HUES6 (cell line): Measurements from ENCODE around the gene MSI2.

Source experiments
- H3K27ac ChIP-seq: 2 replicates; pipeline ENCODE4 v1.7.0; 2013; ENCODE audit warnings: low read depth, mild to moderate bottlenecking, low read length, inconsistent platforms
- H3K27me3 ChIP-seq: 2 replicates; pipeline ENCODE4 v1.6.1; 2013; ENCODE audit warnings: low read length; ENCODE audit not compliant: control insufficient read depth, insufficient read depth
- H3K36me3 ChIP-seq: 2 replicates; pipeline ENCODE4 v1.6.1; 2013; ENCODE audit warnings: low read length; ENCODE audit not compliant: control insufficient read depth, insufficient read depth
- H3K4me1 ChIP-seq: 2 replicates; pipeline ENCODE4 v1.6.1; 2013; ENCODE audit warnings: low read length; ENCODE audit not compliant: control insufficient read depth, insufficient read depth
- H3K4me3 ChIP-seq: 2 replicates; pipeline ENCODE4 v1.5.1; 2013; ENCODE audit warnings: low read depth, low read length
- H3K9ac ChIP-seq: one replicate; pipeline ENCODE4 v1.6.1; 2013; ENCODE audit warnings: mild to moderate bottlenecking, low read length
- H3K9me3 ChIP-seq: 2 replicates; pipeline ENCODE4 v1.6.1; 2013; ENCODE audit warnings: low read depth, low read length; ENCODE audit not compliant: control insufficient read depth, insufficient read depth

Gene MSI2

DNA sequence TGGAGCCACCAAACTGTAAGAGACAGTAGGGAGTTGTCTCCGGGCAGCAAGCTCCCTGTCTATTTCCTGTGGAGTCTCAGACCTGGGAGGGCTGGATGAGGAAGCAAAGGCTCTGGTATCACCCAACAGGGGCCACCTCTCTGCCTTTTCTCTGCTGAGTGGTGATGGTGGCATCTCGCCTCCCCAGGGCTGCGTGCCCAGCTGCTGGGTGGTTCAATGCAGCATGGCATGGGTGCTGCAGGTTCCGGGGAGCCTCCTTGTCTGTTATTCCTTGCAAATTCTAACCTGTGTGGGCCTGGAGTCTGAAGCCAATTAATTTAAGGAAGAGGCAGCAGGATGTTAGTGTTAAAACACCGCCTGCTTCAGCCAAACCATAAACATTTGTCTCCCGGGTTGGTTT, 410.6 kb downstream of the MSI2 start:
- no peak overlapping the region for H3K9ac ChIP-seq
- no peaks in the 10 kb centered on the region for H3K9me3 ChIP-seq
- no peak overlapping the region for H3K4me3 ChIP-seq
- no peak overlapping the region for H3K27ac ChIP-seq
- no peaks in the 10 kb centered on the region for H3K36me3 ChIP-seq
- H3K4me1 ChIP-seq, result peaks cover 45% of the 10 kb centered on the region
- H3K27me3 ChIP-seq, result no peaks in the 10 kb centered on the region

- Histone ChIP-seq H3K27me3 (no peaks in the 10 kb centered on the region), H3K4me1 (peaks cover 45% of the 10 kb centered on the region), H3K4me3 (no peak overlapping the region), H3K36me3 (no peaks in the 10 kb centered on the region), H3K9me3 (no peaks in the 10 kb centered on the region), H3K27ac (no peak overlapping the region), H3K9ac (no peak overlapping the region)
Measured at GRCh38 chr17:57667461-57667923, 411.2 kb downstream of the MSI2 start.

- Histone ChIP-seq H3K36me3 (no peaks in the 10 kb centered on the region), H3K9ac (no peak overlapping the region), H3K4me3 (no peak overlapping the region), H3K27me3 (no peaks in the 10 kb centered on the region), H3K4me1 (peaks cover 40% of the 10 kb centered on the region), H3K9me3 (no peaks in the 10 kb centered on the region), H3K27ac (no peak overlapping the region)
Measured at GRCh38 chr17:57668332-57668731, 412.0 kb downstream of the MSI2 start.

DNA sequence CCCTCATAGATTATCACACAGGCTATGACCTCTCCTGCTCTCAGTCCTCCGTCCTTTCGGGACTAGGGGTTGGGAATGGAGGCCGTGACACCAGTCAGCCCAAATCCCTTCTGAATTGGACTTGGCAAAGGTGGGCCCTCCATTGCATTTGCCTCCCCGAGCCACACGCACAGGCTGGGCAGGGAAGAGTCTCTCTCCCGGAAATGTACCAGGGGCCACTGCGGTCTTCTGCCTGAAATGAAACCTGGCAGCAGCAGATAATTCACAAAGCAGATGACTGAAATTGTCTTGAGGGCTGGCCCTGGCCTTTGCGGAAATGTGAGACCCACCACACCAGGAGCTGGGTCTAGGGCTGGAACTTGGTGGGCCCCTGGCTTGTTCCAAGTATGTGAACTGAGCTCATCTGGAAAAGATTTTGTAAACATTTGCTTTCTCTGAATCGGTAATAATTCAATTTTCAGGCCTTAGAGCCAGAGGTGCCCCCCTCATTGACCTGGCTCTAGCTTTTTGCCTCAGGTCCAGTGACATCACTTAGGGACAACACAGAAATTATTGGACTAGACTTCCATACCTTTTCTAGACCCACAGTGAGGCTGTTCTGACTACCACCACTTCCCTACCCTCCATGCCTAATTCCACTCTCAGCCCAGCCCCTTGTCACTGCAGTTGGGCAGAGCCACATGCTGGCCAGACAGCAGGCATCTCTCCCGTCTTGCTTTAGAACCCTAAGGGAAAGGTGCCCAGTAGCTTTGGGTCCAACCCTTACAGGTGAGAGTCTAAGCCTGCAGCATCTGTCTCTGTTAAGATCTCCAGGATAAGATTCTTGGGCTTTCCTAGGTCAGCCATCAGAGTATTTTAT, 413.6 kb downstream of the MSI2 start:
- H3K27me3 ChIP-seq, result no peaks in the 10 kb centered on the region
- no peak overlapping the region for H3K9ac ChIP-seq
- H3K27ac ChIP-seq, result no peak overlapping the region
- no peaks in the 10 kb centered on the region for H3K9me3 ChIP-seq
- no peaks in the 10 kb centered on the region for H3K36me3 ChIP-seq
- no peak overlapping the region for H3K4me3 ChIP-seq
- peaks cover 26% of the 10 kb centered on the region for H3K4me1 ChIP-seq

- H3K27ac ChIP-seq, result no peak overlapping the region
- peaks cover 6% of the 10 kb centered on the region for H3K36me3 ChIP-seq
- H3K9me3 ChIP-seq, result no peaks in the 10 kb centered on the region
- no peak overlapping the region for H3K4me3 ChIP-seq
- no peak overlapping the region for H3K9ac ChIP-seq
- no peaks in the 10 kb centered on the region for H3K27me3 ChIP-seq
- H3K4me1 ChIP-seq, result peaks cover 15% of the 10 kb centered on the region
Measured at GRCh38 chr17:57670769-57671569, 414.6 kb downstream of the MSI2 start.

- H3K36me3 ChIP-seq, result peaks cover 9% of the 10 kb centered on the region
- no peaks in the 10 kb centered on the region for H3K9me3 ChIP-seq
- H3K27me3 ChIP-seq, result no peaks in the 10 kb centered on the region
- H3K4me3 ChIP-seq, result no peak overlapping the region
- H3K4me1 ChIP-seq, result peaks cover 9% of the 10 kb centered on the region
- no peak overlapping the region for H3K9ac ChIP-seq
- H3K27ac ChIP-seq, result no peak overlapping the region
Measured at GRCh38 chr17:57671667-57672632, 415.6 kb downstream of the MSI2 start.

DNA sequence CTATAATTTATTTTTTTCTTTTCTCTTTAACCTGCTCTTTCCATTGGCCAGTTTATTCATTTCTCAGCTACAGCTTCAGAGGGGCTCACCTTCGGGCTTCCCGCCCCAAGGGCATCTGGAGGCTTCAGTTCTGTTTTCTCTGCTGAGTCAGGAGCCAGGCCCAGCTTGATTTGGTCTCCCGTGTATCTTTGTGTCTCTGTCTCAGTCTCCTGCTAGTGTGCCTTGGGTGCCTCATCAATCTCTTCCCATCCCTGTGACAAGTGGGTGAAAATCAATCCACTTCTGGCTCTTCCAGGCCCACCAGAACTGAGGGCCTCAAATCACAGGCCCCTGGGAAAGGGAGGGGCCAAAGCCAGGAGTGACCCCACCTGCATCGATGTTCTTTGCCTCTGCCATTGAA, 416.6 kb downstream of the MSI2 start:
- Histone ChIP-seq H3K27me3 (no peaks in the 10 kb centered on the region), H3K36me3 (peaks cover 9% of the 10 kb centered on the region), H3K9me3 (no peaks in the 10 kb centered on the region), H3K4me1 (peaks cover 9% of the 10 kb centered on the region), H3K27ac (no peak overlapping the region), H3K4me3 (no peak overlapping the region), H3K9ac (no peak overlapping the region)

DNA sequence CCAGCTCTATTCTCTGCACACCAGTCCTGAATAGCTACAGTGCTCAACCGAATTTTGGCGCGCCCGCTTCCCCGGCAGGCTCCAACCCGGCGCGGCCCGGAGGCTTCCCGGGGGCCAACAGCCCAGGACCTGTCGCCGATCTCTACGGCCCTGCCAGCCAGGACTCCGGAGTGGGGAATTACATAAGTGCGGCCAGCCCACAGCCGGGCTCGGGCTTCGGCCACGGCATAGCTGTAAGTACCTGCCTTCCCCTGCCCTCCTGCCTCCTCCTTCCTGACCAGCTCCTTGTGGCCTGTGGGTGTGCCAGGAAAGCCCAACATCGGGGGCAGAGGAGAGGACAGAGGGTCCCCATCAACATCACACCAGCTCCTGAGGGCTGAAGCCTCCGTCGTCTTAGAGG, 418.6 kb downstream of the MSI2 start:
- H3K4me1 ChIP-seq, result peaks cover 9% of the 10 kb centered on the region
- H3K4me3 ChIP-seq, result no peak overlapping the region
- no peak overlapping the region for H3K27ac ChIP-seq
- H3K27me3 ChIP-seq, result no peaks in the 10 kb centered on the region
- peaks cover 9% of the 10 kb centered on the region for H3K36me3 ChIP-seq
- no peak overlapping the region for H3K9ac ChIP-seq
- no peaks in the 10 kb centered on the region for H3K9me3 ChIP-seq

GRCh38 chr17:57675427-57676387, 419.4 kb downstream of the MSI2 start:
- no peak overlapping the region for H3K9ac ChIP-seq
- H3K27ac ChIP-seq, result no peak overlapping the region
- H3K4me1 ChIP-seq, result peaks cover 9% of the 10 kb centered on the region
- no peak overlapping the region for H3K4me3 ChIP-seq
- no peaks in the 10 kb centered on the region for H3K9me3 ChIP-seq
- H3K27me3 ChIP-seq, result no peaks in the 10 kb centered on the region
- H3K36me3 ChIP-seq, result peaks cover 9% of the 10 kb centered on the region

- no peak overlapping the region for H3K9ac ChIP-seq
- no peak overlapping the region for H3K4me3 ChIP-seq
- H3K36me3 ChIP-seq, result peaks cover 9% of the 10 kb centered on the region
- H3K27ac ChIP-seq, result no peak overlapping the region
- H3K27me3 ChIP-seq, result no peaks in the 10 kb centered on the region
- no peaks in the 10 kb centered on the region for H3K9me3 ChIP-seq
- H3K4me1 ChIP-seq, result peaks cover 8% of the 10 kb centered on the region
Measured at GRCh38 chr17:57676543-57676942, 420.2 kb downstream of the MSI2 start.
